Left renal cortex interstitium (tissue), 4 donors: ENCODE measurements around the gene CRNN. TPM values are rescaled to one million over a fixed set of nuclear protein-coding genes. Genes with fewer than 3 reads are reported as not detected.

ENCODE experiments used
- DNase-seq, 4 donors: peaks; one replicate each; pipeline ENCODE4 v3.0.0-alpha.2; 2013; ENCODE audit warnings: low read depth in 4 of 4, low spot score in 2 of 4, missing footprints in 1 of 4
- polyA plus RNA-seq, 4 donors: library from polyadenylated mRNA; unstranded; fragments of 120-200 nt; gene quantifications; one replicate each; pipeline ENCODE4 v1.2.1, GENCODE V29; 2013; ENCODE audit not compliant: insufficient read length in 4 of 4

CRNN gene
- polyA plus RNA-seq = not detected

DNA sequence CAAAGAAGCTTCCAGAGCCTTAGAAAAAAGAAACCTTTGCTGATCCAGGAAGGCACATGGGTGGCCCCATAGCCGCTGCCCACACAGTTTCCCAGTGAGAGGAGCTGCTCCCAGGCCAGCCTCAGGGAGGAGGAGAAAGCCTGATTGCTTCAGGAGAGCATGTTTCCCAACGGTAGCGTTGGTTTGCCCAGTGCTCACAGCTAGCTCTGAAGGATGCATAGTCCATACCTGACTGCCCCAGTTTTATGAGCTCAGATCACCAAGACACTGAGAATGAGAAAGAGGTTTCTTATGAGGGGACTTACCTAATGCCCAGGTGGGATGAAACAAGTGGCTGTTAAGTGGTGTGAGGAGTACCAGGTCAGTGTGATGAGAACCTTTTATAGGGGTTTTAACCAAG is at the start of gene CRNN:
Gene CRNN (minus strand): TSS at position 355 of the 400 bp plus-strand sequence. CDS start 2,030 bp downstream, outside the sequence.
- DNase-seq = no peak

DNA sequence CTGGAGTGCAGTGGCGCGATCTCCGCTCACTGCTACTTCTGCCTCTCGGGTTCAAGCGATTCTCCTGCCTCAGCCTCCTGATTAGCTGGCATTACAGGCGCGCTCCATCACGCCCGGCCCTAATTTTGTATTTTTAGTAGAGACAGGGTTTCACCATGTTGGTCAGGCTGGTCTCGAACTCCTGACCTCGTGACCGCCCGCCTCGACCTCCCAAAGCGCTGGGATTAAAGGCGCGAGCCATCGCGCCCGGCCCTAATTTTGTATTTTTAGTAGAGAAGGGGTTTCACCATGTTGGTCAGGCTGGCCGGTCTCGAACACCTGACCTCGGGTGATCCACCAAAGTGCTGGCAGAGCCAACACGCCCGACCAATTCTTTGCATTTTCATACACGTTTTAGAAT is 48.6 kb upstream of the CRNN start:
- no peak for DNase-seq

- peak in 1 of 4 donors; percentile 39 for DNase-seq
Observed at GRCh38 chr1:152461544-152461943, 47.5 kb upstream of the CRNN start.

DNA sequence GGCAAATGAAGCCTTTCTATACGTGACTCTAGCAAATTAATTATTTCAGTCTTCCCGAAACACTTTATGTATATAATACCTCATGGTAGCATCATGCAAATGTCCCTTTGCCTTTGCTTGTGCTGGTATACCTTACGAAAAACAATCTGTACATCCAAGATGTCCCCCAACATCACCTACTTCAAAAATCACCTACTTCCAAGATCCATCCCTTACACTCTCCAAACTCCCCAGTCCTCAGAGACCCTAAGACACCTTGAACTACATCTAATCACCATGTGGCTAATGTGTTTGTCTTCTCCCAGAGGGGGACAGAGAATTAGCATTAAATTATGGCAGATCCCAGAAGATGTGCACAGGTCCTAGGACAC is 46.5 kb upstream of the CRNN start:
- no peak for DNase-seq

DNA sequence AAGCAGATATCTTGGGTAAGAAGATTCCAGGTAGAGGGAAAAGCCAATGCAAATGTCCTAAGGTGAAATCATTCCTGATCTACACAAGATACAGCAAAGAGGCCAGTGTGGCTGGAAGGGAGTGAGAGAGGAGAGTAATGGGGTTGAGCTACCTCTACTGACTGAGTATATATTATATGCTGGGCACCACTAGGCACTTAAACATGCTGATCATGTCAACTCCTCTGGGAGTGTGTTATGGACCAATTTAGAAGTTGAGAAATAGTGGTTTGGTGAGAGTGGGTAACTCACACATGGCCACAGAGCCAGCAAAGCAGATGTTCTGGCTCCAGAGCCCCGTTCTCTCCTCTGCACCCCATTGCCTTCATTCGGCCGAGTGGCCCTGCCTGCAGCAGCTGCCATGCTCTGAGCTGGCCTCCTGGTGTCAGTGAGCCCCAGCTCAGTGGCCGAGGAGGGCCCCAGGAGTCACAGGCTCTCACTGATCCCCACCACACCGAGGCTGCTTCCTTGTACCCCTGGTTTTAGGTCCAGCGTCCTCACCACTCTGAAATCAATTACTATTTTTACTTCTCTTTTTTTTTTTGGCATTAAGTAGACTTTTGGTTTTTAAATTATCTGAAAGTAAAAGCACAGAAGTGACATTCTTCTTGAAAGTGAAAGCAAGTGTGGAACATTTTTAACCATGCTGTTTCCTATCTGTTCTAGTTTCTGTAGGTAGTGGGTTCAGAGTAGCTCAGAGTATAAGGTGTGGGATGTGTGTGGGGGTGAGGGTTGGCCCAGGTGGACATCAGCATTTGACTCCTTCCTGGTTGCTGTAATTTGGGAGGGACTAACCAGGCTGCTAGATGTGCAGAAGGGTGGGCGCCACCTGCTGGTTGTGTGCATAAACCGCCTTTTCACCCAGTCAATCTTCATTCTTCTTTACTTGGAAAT is 45.8 kb upstream of the CRNN start:
- DNase-seq = no peak

- peak in 2 of 4 donors; percentile 65 to 80 for DNase-seq
Observed at GRCh38 chr1:152458384-152459185, 44.5 kb upstream of the CRNN start.

DNA sequence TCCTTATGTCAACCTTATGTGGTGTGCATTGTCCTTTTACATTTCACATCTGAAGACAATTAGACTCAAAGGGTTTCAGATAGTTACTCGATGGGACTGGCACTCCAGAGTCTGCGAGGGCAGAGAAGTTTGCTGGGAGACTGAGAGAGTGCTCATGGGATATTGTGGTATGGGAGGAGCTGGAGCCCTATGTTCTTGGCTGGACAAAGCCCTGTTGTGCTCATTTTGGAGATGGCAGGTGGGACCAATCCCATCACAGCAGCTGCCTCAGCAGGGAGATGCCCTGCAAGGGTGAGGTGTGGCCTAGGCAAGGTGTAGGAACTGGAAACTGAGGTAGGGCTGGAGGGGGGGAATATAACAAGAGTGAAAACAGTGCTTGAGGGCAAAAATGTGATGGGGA is 43.5 kb upstream of the CRNN start:
- DNase-seq = no peak

DNA sequence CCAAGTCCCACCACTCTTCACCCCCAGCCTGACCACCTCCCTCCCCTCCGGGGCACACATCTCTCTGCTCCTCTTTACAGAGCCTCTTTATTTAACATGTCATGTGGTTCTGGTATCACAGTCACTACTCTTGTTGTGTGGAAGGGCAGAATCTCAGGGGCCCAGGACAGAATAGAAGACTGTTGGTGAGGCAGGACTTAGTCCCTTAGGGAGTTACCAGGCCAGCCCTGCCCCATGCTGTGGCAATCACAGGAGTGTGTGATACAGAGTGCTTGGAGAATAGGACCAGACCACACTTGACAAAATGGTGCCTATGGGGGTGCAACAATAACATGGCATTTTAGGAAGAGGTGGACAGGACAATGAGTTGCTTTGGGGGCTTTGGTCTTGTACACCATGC is 43.0 kb upstream of the CRNN start:
- DNase-seq = no peak

- DNase-seq = no peak
Observed at GRCh38 chr1:152451254-152451653, 37.2 kb upstream of the CRNN start.

GRCh38 chr1:152449661-152450060 is 35.6 kb upstream of the CRNN start:
- no peak for DNase-seq

DNA sequence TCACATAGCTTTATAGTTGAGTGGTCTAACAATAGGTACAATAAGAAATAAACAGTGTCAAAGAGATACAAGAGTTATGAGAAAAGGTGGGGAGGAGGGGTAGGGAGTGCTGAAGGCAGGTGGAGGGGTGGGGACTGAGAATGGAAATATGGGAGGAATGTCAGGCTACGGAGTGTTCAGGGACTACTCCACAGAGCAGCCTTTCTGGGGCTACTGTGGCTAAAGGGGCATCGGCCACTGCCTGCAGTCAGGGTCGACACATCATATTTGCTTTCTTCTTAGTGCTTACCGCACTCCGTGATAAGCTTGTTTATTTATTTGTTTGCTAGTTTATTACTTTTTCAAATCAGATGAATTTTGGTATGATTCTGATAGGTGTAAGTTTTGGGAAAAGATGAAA is 34.4 kb upstream of the CRNN start:
- DNase-seq = no peak

GRCh38 chr1:152448095-152448494 is 34.0 kb upstream of the CRNN start:
- DNase-seq = no peak

DNA sequence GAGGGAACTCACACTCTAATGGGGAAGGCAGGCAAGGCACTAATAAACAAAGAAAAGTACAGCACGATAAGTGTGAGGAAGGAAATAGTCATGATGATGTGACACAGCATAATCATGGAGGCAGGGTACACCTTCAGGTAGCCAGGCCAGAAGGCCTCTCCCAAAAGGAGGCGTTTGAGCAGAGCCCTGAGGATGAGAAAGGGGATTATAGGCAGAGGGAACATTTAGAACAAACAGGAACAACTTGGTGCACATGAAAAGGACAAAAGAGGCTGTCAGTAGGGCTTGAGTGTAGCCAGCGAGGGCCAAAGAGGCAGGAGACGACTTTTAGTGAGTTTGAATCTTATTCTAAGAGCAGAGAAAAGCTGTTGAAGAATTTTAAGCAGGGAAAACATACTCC is 33.4 kb upstream of the CRNN start:
- no peak for DNase-seq

GRCh38 chr1:152444045-152444444 is 30.0 kb upstream of the CRNN start:
- DNase-seq = no peak

DNA sequence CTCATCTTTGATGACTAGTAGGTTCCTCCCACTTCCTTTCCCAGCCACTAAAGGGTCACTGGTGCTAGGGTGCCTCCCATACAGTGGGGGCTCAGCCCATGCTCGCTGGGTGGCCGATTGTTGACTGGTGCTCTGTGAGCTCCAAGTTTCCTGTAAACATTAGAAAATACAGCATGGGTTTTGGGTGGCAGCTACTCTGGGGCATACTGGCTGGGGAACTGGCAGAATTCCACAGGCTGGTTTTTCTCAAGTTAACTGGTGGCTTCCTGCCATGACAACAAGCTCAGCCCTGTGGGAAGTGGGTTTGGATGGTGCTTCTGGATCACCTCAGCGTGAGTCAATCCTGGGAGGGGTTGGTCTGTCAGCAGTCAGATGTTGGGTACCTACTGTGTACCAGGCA is 28.7 kb upstream of the CRNN start:
- no peak for DNase-seq

- no peak for DNase-seq
Observed at GRCh38 chr1:152442301-152442700, 28.2 kb upstream of the CRNN start.

GRCh38 chr1:152441756-152442155 is 27.7 kb upstream of the CRNN start:
- DNase-seq = no peak

- peak in 1 of 4 donors; percentile 52 for DNase-seq
Observed at GRCh38 chr1:152440635-152441471, 26.8 kb upstream of the CRNN start.

DNA sequence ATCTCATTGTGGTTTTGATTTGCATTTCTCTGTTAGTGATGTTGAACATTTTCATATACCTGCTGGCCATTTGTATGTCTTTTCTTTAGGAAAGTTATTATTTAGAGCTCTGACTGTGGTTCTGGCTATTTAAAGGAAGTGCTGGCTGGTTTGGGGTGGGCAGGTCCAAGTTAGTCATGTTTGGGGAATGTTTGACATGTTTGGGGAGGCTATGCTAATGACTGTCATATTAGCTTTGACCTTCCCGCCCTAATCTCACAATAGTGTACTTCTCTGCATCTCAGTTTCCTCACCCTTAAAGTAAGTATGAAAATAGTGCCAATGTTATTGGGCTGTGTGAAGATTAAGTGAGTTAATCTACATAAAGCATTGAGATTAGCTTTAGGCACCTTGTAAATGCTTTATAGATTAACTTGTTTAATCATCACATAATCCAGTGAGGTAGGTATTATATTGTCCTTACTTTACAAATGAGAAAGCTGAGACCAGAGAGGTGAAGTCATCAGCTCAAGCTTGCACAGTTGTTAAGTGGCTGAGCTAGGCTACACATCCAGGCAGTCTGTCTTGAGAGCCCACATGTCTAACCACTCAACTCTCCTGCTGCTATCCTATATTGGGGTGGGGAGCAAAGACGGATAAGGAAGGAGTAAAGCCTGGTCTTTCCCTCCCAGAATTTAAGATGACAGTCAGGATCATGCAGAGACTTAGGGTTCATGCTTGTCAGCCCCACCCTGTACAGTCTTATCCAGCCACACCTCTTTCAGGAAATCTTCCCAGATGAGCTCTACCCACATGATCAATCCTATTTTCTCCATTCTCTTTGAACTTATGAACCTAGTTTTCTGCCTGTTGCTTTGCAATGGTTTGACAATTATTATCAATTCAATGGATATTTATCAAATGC is 22.8 kb upstream of the CRNN start:
- DNase-seq = no peak

DNA sequence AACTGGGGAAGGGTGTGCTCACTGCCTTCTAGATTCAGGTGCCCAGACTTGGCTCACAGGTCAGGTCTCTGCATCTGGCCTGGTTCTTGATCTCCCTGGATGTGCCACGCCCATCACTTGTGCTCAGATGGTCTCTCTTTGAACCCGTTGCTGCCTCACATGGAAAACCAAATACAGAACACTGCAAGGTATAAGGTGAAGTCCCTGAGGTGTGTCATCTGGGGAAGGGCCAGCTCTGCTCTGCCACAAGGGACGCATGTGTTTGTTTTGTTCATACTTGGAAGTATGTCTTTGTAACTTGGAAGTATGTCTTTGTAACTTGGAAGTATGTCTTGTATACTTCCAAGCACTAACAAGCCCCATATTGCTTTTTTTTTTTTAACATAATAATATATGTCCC is 13.4 kb upstream of the CRNN start:
- no peak for DNase-seq
